Epidermal melanocyte (primary cell): ENCODE results near the gene CUL3.

Experiments used
- DNase-seq: peaks from one replicate; pipeline ENCODE4 v3.0.0; 2011; ENCODE audit warnings: low spot score; ENCODE audit not compliant: insufficient read length

The CUL3 gene

DNA sequence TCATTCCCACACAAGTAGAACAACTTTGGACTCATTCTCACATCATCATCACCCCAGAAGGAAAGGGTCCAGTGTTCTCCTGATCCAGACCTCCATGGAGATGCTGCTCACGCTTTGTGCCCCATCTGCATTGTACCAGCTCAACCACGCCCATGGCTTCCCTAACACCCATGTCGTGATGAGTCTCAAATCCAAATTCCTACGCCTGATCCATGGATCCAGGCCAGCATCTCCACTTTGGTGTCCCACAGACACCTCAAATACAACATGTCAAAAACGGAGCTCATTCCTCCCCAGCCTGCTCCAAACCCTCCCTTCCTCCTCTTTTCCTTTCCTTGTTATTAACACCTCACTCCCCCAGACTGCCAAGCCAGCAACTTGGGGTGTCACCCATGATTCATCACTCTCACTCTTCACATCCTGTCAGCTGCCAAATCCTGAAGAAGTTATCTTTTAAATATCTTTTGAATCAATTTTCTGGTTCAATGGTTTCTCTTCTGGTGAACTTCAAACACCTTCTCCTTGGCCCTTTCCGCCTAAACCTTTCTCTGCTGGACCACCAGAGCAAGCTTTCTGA, 153.1 kb downstream of the CUL3 start:
- DNase-seq: no peak

DNA sequence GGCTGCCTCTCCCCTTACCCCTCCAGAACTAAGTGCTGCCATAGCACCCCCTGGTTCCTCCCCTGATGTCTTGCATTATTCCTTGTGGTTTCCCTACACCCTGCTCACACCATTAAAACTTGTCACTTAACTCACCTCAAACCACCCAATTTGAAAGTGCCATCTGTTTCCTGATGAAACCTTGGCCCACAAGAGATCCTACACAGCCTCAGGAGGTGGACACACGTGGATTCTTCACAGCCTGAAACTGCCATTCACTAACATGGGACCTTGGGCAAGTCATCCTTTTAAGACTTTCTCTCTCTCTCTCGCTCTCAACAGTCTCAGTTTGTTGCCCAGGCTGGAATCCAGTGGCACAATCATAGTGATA, 155.7 kb downstream of the CUL3 start:
- DNase-seq: no peak

DNA sequence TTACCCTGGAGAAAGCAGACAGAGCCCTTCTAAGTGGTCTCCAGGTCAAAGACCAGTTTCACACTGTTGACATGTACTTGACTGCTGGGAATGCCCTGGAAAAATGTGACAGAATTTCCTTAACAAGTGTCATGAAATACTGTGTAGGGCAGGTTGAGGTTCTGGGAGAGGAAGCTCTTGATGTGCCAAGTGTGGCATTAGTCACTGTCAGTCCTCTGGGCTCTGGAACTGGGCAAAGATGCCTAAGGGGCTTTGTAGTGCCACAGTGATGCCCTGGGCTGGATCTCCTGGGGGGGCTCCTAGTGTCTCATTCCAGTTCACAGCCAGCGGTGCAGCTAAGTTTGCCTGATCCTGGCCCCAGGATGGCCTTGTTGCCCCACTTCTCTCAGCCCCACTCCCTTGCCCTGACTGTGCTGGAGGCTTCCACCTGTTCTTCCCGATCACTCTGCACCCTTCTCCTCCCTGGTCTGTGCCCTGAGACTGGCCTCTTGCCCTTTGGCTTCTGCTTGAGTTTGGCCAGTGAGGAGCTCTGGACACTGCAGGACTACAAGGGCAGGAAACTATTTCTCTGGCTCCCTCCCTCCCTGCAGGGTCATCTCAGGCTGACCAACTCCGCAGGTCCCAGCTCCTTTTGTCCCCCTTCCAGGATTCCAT, 156.2 kb downstream of the CUL3 start:
- DNase-seq: no peak

DNA sequence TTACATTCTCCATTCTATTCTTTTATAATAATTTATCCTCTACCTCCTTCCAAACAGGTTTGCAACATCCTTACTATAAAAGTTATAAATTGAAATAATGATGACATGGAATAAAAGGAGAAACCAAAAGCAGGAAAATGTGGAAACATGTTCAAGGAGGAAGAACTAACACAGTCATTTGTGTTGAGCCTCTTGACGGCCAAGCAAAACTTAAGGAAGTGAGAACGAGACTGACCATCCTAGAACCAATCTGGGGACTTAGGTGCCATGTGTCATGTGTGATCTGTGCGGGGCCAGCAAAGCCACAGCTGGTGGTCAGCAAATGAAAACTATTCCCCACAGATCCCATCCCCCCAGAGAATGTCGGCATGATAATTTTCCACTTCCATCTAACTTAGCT, 157.7 kb downstream of the CUL3 start:
- no peak for DNase-seq

DNA sequence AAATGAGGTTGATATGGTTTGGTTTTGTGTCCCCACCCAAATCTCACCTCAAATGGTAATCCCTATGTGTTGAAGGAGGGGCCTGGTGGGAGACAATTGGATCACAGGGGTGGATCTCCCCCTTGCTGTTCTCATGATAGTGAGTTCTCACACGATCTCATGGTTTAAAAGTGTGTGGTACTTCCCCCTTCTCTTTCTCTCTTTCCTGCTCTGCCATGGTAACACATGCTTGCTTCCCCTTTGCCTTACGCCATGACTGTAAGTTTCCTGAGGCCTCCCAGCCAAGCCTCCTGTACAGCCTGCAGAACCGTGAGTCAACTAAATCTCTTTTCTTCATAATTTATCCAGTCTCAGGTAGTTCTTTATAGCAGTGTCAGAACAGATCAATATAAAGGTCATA, 158.5 kb downstream of the CUL3 start:
- no peak for DNase-seq

DNA sequence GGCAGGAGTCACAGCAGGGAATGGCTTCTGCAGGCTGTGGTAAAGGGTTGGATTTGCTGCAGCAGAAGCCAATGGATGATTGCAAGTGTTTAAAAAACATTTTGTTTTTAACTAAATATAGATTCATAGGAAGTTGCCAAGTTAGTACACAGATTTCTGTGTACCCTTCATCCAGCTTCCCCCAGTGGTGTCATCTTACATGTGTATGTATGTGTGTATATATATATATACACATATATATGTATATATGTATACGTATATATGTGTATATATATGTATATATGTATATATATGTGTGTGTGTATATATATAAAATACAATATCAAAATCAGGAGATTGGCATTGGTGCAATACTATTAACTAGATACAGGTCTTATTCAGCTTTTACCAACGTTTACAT, 164.1 kb downstream of the CUL3 start:
- no peak for DNase-seq
